Measurements from ENCODE around the gene GATAD2B.

GRCh38 chr1:153922076-153922971 is 448 bp downstream of the GATAD2B start:
- no peak for TF ChIP-seq OVOL2 (CRISPR knock-in tag; IDR thresholded peaks at IDR 0.05; ENCODE audit: borderline replicate concordance)
- TF ChIP-seq CTCF (IDR thresholded peaks at IDR 0.05): no peak
- no peak for TF ChIP-seq ZNF138 (CRISPR knock-in tag; conservative IDR thresholded peaks at IDR 0.05)
- TF ChIP-seq NR2C2 (CRISPR knock-in tag; IDR thresholded peaks at IDR 0.05): no peak
- TF ChIP-seq ETV6 (CRISPR knock-in tag; IDR thresholded peaks at IDR 0.05): no peak
- TF ChIP-seq JAZF1 (CRISPR knock-in tag; IDR thresholded peaks at IDR 0.05): no peak
- no peak for TF ChIP-seq USF2 (CRISPR knock-in tag; IDR thresholded peaks at IDR 0.05)
- TF ChIP-seq JUN (CRISPR knock-in tag; IDR thresholded peaks at IDR 0.05): no peak
- TF ChIP-seq CBFB (CRISPR knock-in tag; IDR thresholded peaks at IDR 0.05; ENCODE audit: low read depth): no peak
- no peak for TF ChIP-seq MAX (CRISPR knock-in tag; IDR thresholded peaks at IDR 0.05)
- TF ChIP-seq TP53 (CRISPR knock-in tag; IDR thresholded peaks at IDR 0.05): no peak
- no peak for TF ChIP-seq NFYB (CRISPR knock-in tag; conservative IDR thresholded peaks at IDR 0.05; ENCODE audit: low read depth)
- no peak for TF ChIP-seq AFF4 (CRISPR knock-in tag; IDR thresholded peaks at IDR 0.05; ENCODE audit: borderline replicate concordance)

Data from WTC11 (cell line).